ENCODE results near the gene CFDP1.
A peak's percentile ranks its signal among the peaks of the same experiment; 100 is the strongest.

CFDP1 gene

DNA sequence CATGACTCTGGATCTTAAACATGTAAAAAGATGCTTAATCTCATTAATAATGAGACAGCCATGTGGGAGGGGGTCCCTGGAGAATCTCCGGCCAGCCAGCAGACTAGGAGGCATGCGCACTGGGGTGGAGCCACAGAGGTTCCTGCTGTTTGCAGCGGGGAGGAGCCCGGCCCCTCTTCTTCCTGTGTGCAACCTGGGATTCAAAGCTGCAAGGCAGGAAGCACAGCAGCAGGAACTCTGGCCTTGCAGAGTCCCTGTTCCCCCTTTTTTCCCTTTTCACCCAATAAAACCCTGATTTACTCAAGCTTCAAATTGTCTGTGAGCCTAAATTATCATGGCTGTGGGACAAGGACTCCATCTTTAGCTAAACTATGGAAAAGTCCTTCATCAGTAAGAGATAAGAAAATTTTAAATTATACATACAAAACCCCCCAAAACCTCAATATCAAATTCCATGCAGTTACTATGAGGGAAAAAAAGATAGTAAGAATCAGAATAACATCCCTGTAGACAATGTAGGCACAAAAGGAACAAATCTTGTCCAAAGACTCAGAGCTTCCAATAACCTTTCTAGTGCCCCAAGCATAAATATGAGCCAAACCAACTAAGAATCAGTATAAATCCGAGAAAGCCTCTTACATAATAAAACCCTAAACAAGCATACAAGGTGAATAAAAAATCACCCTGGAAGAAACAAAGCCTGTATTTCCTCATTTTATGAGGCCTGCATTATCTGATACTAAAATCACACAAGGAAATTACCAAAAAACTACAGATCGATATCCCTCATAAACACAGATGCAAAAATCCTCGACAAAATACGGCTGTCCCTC lies 12.1 kb downstream of the CFDP1 start (continued):
- TF ChIP-seq, protein P1, sequence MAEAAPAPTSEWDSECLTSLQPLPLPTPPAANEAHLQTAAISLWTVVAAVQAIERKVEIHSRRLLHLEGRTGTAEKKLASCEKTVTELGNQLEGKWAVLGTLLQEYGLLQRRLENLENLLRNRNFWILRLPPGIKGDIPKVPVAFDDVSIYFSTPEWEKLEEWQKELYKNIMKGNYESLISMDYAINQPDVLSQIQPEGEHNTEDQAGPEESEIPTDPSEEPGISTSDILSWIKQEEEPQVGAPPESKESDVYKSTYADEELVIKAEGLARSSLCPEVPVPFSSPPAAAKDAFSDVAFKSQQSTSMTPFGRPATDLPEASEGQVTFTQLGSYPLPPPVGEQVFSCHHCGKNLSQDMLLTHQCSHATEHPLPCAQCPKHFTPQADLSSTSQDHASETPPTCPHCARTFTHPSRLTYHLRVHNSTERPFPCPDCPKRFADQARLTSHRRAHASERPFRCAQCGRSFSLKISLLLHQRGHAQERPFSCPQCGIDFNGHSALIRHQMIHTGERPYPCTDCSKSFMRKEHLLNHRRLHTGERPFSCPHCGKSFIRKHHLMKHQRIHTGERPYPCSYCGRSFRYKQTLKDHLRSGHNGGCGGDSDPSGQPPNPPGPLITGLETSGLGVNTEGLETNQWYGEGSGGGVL (tag by site-specific recombination; IDR thresholded peaks at IDR 0.05) = no peak
- peak; percentile 93 for TF ChIP-seq ZBTB20 (tag by site-specific recombination; IDR thresholded peaks at IDR 0.05)
- no peak for TF ChIP-seq ZBTB1 (tag by site-specific recombination; IDR thresholded peaks at IDR 0.05)
- TF ChIP-seq, protein P2, sequence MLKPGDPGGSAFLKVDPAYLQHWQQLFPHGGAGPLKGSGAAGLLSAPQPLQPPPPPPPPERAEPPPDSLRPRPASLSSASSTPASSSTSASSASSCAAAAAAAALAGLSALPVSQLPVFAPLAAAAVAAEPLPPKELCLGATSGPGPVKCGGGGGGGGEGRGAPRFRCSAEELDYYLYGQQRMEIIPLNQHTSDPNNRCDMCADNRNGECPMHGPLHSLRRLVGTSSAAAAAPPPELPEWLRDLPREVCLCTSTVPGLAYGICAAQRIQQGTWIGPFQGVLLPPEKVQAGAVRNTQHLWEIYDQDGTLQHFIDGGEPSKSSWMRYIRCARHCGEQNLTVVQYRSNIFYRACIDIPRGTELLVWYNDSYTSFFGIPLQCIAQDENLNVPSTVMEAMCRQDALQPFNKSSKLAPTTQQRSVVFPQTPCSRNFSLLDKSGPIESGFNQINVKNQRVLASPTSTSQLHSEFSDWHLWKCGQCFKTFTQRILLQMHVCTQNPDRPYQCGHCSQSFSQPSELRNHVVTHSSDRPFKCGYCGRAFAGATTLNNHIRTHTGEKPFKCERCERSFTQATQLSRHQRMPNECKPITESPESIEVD (tag by site-specific recombination; IDR thresholded peaks at IDR 0.05) = peak; percentile 67
- TF ChIP-seq ZNF561 (tag by site-specific recombination; IDR thresholded peaks at IDR 0.05; ENCODE audit: borderline replicate concordance) = peak; percentile 23; the same call in 1 of the 2 replicates
- TF ChIP-seq, protein P3, sequence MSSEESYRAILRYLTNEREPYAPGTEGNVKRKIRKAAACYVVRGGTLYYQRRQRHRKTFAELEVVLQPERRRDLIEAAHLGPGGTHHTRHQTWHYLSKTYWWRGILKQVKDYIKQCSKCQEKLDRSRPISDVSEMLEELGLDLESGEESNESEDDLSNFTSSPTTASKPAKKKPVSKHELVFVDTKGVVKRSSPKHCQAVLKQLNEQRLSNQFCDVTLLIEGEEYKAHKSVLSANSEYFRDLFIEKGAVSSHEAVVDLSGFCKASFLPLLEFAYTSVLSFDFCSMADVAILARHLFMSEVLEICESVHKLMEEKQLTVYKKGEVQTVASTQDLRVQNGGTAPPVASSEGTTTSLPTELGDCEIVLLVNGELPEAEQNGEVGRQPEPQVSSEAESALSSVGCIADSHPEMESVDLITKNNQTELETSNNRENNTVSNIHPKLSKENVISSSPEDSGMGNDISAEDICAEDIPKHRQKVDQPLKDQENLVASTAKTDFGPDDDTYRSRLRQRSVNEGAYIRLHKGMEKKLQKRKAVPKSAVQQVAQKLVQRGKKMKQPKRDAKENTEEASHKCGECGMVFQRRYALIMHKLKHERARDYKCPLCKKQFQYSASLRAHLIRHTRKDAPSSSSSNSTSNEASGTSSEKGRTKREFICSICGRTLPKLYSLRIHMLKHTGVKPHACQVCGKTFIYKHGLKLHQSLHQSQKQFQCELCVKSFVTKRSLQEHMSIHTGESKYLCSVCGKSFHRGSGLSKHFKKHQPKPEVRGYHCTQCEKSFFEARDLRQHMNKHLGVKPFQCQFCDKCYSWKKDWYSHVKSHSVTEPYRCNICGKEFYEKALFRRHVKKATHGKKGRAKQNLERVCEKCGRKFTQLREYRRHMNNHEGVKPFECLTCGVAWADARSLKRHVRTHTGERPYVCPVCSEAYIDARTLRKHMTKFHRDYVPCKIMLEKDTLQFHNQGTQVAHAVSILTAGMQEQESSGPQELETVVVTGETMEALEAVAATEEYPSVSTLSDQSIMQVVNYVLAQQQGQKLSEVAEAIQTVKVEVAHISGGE (tag by site-specific recombination; conservative IDR thresholded peaks at IDR 0.05; ENCODE audit: low read depth) = peak; percentile 88

GRCh38 chr16:75416904-75417565 lies 16.3 kb downstream of the CFDP1 start:
- Histone ChIP-seq H3K9me3 (ENCODE audit: control insufficient read depth, insufficient read depth, low read depth, low read length) (no peaks in the 10 kb centered on the region), H3K4me1 (ENCODE audit: control insufficient read depth, insufficient read depth, low read length) (peaks cover 12% of the 10 kb centered on the region), H3K27ac (ENCODE audit: extremely low read depth, low read depth, low read length) (no peak overlapping the region), H3K4me3 (ENCODE audit: low read depth, low read length) (no peak overlapping the region), H3K36me3 (ENCODE audit: control insufficient read depth in 2 of 2, insufficient read depth in 1 of 2, low read length in 2 of 2) (peaks cover 11 to 16% of the 10 kb centered on the region in 2 experiments; a peak in 2 of 3 replicates)
- ChIA-PET CTCF (interaction anchor here (1.9 kb wide), 1 partner anchor 48 kb away, joined by 7 read pairs; the partner anchor contains the start of gene TMEM170A), POLR2A (no interaction called here)
- no peak for TF ChIP-seq ZNF266 (tag by site-specific recombination; IDR thresholded peaks at IDR 0.05; ENCODE audit: low read depth)
- no peak for TF ChIP-seq ZBTB17 (tag by site-specific recombination; IDR thresholded peaks at IDR 0.05)
- no peak for TF ChIP-seq KLF16 (tag by site-specific recombination; IDR thresholded peaks at IDR 0.05)
- no peak for TF ChIP-seq KLF7 (tag by site-specific recombination; IDR thresholded peaks at IDR 0.05; ENCODE audit: borderline replicate concordance)
- no peak for TF ChIP-seq ZNF76 (tag by site-specific recombination; IDR thresholded peaks at IDR 0.05; ENCODE audit: borderline replicate concordance, low read depth)
- TF ChIP-seq ZFP3 (tag by site-specific recombination; IDR thresholded peaks at IDR 0.05; ENCODE audit: low read depth) = no peak

- H3K27ac ChIP-seq (ENCODE audit: extremely low read depth, low read depth, low read length) = no peak overlapping the region
- CTCF ChIA-PET = interaction anchor here (1.2 kb wide), 1 partner anchor 11 kb away, joined by 4 read pairs; no protein-coding TSS in a partner anchor
- no peaks in the 10 kb centered on the region for H3K9me3 ChIP-seq (ENCODE audit: control insufficient read depth, insufficient read depth, low read depth, low read length)
- POLR2A ChIA-PET = no interaction called here
- H3K36me3 ChIP-seq (ENCODE audit: control insufficient read depth in 2 of 2, insufficient read depth in 1 of 2, low read length in 2 of 2) = peaks cover 24 to 28% of the 10 kb centered on the region in 2 experiments; a peak in 2 of 3 replicates
- no peak overlapping the region for H3K4me3 ChIP-seq (ENCODE audit: low read depth, low read length)
- peaks cover 3% of the 10 kb centered on the region; the same call in 1 of the 2 replicates for H3K4me1 ChIP-seq (ENCODE audit: control insufficient read depth, insufficient read depth, low read length)
- TF ChIP-seq, protein P4, sequence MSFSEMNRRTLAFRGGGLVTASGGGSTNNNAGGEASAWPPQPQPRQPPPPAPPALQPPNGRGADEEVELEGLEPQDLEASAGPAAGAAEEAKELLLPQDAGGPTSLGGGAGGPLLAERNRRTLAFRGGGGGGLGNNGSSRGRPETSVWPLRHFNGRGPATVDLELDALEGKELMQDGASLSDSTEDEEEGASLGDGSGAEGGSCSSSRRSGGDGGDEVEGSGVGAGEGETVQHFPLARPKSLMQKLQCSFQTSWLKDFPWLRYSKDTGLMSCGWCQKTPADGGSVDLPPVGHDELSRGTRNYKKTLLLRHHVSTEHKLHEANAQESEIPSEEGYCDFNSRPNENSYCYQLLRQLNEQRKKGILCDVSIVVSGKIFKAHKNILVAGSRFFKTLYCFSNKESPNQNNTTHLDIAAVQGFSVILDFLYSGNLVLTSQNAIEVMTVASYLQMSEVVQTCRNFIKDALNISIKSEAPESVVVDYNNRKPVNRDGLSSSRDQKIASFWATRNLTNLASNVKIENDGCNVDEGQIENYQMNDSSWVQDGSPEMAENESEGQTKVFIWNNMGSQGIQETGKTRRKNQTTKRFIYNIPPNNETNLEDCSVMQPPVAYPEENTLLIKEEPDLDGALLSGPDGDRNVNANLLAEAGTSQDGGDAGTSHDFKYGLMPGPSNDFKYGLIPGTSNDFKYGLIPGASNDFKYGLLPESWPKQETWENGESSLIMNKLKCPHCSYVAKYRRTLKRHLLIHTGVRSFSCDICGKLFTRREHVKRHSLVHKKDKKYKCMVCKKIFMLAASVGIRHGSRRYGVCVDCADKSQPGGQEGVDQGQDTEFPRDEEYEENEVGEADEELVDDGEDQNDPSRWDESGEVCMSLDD (tag by site-specific recombination; IDR thresholded peaks at IDR 0.05) = no peak
- no peak for TF ChIP-seq GLI4 (tag by site-specific recombination; IDR thresholded peaks at IDR 0.05)
- TF ChIP-seq, protein P5, sequence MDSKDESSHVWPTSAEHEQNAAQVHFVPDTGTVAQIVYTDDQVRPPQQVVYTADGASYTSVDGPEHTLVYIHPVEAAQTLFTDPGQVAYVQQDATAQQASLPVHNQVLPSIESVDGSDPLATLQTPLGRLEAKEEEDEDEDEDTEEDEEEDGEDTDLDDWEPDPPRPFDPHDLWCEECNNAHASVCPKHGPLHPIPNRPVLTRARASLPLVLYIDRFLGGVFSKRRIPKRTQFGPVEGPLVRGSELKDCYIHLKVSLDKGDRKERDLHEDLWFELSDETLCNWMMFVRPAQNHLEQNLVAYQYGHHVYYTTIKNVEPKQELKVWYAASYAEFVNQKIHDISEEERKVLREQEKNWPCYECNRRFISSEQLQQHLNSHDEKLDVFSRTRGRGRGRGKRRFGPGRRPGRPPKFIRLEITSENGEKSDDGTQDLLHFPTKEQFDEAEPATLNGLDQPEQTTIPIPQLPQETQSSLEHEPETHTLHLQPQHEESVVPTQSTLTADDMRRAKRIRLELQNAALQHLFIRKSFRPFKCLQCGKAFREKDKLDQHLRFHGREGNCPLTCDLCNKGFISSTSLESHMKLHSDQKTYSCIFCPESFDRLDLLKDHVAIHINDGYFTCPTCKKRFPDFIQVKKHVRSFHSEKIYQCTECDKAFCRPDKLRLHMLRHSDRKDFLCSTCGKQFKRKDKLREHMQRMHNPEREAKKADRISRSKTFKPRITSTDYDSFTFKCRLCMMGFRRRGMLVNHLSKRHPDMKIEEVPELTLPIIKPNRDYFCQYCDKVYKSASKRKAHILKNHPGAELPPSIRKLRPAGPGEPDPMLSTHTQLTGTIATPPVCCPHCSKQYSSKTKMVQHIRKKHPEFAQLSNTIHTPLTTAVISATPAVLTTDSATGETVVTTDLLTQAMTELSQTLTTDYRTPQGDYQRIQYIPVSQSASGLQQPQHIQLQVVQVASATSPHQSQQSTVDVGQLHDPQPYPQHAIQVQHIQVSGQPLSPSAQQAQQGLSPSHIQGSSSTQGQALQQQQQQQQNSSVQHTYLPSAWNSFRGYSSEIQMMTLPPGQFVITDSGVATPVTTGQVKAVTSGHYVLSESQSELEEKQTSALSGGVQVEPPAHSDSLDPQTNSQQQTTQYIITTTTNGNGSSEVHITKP (tag by site-specific recombination; IDR thresholded peaks at IDR 0.05) = no peak
Observed at GRCh38 chr16:75415169-75415905, 18.0 kb downstream of the CFDP1 start.
